HG03175 (cell line): ENCODE measurements around the gene SCN4B.

Experiments
- ATAC-seq: cut with Tn5 transposase; IDR thresholded peaks from one replicate; pipeline ENCODE4 v1.9.1; 2021; ENCODE audit warnings: mild to moderate bottlenecking, moderate library complexity; ENCODE audit not compliant: unreplicated experiment

SCN4B gene

DNA sequence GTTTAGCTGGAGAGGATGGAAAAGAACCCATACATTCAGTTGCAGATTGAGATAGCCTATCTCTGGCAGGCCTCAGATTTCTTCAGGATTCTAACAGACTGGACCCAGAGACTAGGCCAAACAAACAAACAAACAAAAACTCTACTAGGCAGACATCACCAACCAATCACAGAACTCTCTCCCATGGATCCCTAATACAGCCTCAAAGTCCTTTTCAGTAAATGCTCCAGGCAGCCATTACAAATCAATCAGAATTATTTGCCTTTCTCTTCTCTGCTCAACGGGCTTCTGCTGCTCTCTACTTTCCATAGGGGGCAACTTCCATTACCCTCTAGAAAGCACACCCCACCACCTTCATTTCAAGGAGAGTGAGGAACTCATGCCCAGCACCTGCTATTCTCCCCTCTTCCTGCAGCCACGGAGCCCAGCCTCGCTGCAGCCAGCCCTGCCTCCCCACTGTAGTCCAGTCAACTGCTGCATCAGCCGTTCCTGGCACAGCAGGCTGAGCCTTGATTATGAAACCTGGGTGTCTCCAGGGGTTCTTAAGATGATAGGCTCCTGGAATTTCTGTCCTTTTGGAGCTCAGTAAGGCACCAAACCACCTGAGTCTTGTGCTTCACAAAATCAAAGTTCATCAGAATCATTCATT, 46.8 kb downstream of the SCN4B start:
- ATAC-seq = no peak

DNA sequence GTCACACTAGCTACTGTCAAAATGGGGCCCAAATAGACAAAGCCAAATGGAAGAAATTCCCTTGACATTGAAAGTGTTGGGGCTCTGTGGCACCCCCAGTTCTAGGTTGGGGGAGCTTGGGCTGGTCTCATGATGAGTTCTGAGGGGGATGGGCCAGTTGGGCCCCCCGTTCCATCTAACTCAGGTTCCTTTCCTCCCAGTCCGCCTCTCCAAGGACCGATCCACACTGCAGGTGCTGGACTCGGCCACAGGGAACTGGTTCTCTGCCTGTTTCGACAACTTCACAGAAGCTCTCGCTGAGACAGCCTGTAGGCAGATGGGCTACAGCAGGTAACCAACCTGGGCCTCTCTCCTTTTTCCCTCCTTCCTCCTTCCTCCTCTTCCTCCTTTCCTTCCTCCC, 48.1 kb downstream of the SCN4B start:
- ATAC-seq = no peak

DNA sequence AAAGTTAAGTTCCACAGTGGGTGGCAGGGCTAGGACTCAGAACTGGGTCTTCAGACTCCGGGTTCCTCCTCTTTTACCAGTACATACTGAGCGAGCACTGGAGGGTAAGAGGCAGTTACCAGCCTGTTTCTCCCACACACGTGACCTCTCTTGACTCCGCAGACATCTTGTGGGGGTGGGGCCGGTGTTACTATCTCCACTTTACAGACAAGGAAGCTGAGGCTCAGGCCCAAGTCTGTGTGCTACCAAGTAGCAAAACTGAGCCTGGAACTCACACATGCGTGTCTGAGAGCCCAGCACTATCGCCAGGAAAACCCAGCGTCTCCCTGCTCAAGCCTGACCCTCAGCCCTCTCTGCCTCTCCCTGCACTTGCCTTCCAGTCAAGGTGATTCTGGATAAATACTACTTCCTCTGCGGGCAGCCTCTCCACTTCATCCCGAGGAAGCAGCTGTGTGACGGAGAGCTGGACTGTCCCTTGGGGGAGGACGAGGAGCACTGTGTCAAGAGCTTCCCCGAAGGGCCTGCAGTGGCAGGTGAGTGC, 49.8 kb downstream of the SCN4B start:
- ATAC-seq = no peak

DNA sequence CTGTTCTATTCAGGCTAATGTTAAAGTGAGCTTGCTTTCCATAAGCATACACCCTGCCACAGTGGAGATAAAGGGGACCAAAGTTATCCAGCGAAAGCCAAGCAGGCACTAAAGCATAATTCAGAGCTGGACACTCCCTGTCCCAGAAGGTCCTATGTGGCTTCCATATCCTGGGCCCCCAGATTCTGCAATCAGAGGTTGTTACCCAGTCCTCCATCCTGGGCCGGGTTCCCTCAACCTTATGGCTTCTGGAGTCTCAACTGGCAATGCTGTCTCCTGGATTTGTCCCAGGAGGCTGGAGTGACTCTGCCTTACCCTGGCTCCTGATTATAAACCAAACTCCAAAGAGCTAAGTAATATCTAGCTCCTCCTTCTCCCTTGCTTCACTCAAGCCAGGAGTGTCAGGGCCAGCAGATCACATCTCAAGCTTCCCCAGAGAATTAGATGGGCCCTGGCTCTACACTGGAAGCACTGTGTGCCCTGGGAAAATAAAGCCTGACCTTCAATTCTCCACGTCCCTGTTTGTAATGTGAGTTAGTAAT, 51.9 kb downstream of the SCN4B start:
- ATAC-seq = no peak

DNA sequence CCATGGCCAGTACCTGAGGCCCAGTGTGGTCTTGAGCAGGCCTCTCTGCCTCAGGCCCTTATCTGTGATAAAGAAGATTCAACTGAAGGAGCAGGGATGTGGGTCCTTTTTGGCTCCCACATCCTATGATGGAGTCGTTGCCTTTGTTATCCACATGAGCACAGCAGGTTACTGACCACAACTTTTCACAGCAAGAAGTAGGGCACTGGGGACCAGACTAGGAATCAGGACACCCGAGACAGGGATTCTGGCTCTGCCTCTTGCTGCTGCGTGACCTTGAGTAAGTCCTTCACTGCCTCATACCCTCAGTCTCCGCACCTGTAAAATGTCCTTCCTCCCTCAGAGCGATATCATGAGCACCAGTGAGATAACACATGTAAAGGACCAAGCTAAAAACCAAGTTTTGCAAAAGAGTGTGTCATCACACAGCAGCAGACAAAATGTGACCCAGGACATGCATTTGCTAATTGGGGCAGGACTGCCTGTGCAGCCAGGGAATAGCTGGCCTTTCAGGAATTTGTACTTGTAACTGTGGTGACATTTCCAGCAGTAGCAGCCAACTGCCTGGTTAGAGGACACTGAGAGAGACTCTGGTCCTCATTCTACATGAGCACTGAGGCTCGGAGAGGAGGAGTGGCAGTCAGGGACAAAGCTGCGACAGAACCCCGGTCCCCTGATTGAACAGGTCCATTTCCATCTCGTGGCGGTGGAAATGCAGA, 52.6 kb downstream of the SCN4B start:
- ATAC-seq = no peak

DNA sequence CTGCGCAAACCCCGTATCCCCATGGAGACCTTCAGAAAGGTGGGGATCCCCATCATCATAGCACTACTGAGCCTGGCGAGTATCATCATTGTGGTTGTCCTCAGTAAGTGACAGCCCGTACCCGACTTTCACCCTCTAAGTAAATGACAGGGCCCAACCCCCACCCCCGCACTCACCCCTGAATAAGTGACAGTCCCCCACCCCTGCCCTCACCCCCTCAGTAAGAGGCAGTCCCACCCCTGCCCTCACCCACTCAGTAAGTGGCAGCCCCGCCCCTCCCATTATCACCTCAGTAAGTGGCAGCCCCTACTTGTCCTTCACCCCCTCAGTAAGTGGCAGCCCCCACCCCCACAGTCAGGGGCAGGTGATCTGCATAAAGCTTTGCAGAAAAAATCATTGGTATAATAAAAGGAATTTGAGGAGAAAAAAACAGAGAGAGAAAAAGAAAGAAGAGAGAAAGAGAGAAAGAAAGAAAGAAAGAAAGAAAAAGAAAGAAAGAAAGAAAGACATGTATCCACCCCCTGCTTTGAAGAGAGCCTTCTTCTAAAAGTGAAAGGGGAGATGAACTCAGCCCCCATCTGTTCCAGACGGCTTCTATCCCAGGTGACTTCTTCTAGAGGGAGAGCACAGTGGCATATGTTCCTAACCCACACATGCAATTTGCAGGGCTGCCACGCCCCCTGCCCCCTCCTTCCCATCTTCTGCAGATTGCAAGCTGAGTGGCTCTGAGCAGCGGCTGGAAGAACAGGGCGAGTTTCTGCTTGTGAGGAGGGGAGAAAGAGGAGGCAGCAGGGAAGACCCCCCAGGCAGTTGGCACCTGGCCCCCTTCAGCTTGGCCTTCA, 53.4 kb downstream of the SCN4B start:
- no peak for ATAC-seq

DNA sequence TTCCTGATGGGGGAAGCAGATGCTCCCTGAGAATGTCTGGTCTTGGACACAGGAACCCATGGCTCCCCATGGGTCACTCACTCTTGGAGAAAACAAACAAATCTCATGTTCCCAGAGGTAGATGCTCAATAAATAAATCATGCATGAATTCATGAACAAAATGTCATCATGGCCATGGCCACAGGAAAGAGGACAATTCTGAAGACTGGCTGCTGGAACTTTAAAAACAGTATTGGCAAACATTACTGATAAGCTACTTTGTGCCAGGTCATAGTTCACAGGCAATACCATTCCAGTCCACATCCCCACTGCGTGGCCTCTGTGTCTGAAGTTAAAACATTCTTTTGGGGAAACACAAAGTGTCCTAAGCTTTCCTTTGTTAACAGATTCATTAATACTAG, 56.7 kb downstream of the SCN4B start:
- no peak for ATAC-seq

DNA sequence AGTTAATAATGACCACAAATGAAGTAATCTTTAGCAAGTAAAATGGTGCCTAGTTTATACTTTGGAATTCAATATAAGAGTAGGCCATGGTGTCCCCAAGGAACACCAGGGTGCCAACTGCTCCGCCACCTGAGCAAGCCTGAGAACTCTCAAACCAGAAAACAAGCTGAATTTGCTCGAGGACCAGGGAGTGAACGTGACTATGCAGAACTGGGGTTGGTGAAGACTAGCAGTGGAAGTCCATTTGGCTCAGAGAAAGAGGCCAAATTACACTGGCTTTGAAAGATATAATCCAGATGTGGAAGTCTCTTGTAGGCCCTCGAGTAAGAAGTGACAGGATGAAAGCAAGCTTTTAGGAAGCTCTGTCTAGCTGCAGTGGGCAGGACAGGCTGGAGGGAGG, 57.1 kb downstream of the SCN4B start:
- ATAC-seq = no peak

DNA sequence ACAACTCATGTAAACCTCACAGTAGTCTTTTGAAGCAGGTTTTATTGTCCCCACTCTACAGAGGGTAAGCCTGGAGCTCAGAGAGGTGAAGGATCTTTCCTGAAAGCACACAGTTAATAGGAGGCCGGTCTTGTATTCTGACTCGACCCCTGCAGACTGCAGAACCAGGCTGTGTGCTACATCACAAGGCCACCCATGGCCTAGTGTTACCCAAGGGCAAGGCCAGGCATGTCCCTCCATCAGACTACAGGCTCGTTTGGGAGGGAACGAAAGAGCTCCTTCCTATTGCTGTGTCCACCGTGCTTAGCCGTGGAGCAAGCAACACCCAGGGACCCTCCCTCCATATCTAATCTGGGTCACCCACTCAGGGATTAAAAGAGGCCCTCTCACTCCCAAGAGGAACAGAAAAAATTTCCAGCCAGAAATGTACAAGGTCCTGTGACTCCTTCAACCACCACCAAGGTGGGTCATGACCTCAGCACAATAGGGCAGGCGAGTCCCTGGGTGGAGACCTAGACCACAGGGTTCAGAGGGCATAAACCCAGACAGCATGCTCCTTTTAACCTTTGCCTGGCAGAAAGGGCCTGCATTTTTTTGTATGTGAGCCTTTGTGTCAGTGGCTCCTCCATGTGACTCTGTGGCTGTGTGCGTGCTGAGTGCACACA, 59.6 kb downstream of the SCN4B start:
- no peak for ATAC-seq

DNA sequence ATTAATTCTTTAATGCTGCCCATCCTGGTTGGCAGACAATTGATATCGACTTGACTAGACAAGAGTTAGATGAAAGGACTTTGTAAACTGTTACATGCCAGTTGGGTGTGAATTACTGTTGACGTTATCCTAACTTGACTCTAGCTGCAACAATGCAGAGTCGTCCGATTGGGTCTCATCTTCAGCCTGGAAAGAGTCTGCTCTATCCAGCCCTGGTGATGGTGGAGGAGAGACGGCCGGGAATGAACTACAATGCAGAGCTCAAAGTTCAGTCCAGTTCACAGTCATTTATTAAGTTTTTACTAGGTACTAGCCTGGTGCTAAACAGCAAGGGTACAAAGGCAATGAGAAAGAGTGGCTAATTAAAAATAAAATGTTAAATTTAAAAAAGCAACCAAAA, 60.9 kb downstream of the SCN4B start:
- ATAC-seq = no peak

DNA sequence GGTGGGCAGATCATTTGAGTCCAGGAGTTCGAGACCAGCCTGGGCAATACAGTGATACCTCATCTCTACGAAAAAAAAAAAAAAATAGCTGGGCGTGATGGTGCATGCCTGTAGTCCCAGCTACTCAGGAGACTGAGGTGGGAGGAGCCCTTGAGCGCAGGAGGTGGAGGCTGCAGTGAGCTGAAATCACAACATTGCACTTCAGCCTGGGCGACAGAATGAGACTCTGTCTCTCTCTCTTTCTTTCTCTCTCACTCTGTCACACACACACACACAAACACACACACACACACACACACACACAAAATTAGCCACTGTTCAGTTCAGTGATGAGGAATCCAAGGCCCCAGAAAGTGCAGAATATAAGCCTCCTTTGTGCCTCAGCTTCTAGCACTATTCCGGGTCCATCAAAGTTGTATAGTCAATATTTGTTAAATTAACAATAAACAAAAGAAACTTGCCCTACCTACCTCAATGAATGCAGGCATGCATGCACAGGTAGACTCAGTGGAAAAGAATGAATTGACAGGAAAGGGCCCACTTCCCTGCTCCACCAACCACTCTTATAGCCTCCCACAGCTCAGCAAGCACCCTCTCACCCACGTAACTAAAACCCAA, 62.0 kb downstream of the SCN4B start:
- ATAC-seq = no peak

DNA sequence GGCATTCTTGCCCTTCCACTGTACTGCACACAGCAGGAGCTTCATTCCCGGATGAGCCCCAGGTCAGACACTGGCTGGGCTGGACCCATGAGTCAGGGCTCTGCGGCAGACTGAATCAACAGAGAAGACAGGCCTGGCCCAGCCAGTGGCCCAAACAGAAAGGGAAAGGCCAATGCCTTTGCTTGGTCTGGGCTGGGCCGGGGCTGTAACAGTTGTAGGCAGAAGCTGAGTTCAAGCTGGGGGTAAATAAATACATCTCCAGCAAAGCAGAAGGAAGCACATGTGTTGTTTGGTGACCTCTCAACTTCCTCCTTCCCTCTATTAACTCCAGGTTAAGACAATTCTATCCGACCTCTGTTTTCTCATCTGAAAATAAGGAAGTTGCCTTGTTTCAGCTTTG, 64.1 kb downstream of the SCN4B start:
- ATAC-seq = no peak

DNA sequence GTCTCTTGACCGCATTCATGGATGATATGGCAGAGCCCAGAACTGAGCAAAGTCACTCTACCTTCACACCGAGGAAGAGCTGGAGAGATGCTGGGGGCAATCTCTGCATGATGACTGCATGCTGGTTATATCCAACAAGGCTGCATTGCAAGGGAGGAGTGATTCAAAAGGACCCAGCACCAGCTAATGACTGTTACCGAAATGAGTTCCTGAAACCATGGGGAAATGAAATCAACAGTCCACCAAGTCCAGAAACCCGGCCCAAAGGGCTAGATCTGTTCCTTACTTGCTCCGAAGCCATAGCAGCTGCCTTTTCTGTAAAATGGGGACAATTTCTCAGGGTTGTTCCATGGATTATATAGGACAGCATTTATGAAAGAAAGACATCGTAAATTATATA, 64.7 kb downstream of the SCN4B start:
- no peak for ATAC-seq

DNA sequence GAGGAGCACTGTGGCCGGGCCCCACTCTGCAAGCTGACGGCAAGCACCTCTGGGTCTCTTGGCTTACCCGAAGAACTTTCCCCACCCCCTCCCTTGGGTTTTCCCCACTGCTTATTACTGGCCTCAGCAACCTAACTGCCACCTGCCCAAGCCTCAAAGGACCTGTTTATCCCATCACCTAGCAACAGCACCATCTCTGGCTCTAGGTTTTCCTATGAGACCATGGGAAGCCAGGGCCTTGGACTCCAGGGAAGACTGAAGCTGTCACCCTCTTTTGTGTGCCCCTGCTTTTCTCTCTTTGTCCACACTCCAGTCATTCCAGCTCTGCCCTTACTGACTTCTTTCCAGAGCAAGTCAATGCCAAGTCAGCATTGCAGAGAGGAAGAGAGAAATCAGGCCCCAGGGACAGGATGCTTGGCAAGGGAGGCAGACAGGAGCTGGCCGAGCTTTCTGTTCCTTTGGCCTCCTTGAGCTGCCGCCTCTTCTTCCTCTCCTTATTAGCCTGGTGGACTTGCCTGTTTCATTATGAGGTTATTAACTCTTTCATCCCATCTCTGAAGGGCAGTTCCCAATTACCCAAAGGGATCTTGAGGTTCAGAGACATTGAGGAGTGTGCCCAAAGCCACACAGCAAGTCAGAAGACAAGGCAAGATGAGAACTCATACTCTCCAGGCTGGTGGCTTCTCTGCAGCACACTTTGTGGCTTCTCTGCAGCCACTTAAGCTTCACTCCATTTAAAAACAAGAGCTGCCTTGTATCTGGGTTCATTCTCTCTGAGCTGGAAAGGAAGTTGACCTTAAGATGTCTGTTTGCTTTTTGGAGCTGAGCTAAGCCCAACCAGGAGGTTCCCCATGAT, 65.5 kb downstream of the SCN4B start, which contains the start of gene SMIM35:
Gene SMIM35 (minus strand): TSS at position 51 of the 856 bp plus-strand sequence. CDS start 206 bp downstream, outside the sequence.
- no peak for ATAC-seq

DNA sequence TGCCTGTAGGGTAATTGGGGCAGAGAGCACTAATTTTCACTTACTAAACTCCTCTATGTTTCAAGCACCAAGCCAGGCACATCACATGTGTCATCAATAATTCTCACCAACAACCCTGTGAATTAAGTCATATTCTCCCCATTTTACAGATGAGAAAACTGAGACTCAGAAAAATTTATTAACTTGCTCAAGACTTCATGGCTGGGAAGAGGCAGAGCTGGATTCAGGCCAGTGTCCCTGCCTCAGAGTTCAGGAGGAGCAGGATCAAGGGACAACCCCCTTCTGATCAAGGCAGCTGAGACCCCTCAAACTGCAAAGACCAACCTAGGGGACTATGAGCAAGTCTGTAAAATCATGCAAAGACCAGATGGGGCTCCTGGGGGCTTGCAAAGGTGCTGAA, 68.0 kb downstream of the SCN4B start:
- ATAC-seq = no peak

DNA sequence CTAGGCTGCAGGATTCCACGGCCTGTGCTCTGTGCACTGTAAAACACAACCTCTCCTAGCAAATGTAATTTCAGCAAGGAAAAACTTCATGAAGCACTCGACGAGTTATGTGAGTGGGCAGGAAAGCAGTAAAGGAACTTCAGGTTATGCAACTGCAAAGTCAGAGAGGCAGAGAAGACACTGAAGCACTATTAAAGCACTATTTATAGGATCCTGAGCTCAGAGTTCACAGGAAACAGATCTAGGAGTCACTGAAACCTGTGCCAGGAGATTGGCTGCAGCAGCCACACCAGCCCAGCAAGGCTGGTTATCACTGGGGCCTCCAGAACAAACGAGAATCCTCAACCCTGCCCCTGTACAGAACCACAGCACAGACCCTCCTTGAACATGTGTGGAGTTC, 68.4 kb downstream of the SCN4B start:
- ATAC-seq = no peak
